ENCODE data around the gene SF3B4. TPM values are rescaled to one million over a fixed set of nuclear protein-coding genes. Genes with fewer than 3 reads are reported as not detected.
A peak's percentile ranks its signal among the peaks of the same experiment; 100 is the strongest.

SF3B4 gene
- total RNA-seq, 1 experiment from 2014 or later, result 120 TPM

GRCh38 chr1:149928401-149928724 lies 760 bp upstream of the SF3B4 start:
- ATAC-seq (no peak), DNase-seq (ENCODE audit: low read depth, low spot score) (no peak)
- CTCF ChIA-PET, result no interaction called here
- in situ Hi-C loops (cut with HindIII; ENCODE audit: low pct_unique_long_range_greater_than_20kb, low sequenced_read_pairs) (no loop called here), intact Hi-C loops (cut with micrococcal nuclease; ENCODE audit: unreplicated experiment) (no loop called here)
- H3K4me1 ChIP-seq (ENCODE audit: control insufficient read depth, insufficient read depth, low read length), result peaks cover 25% of the 10 kb centered on the region
- H3K27me3 ChIP-seq (ENCODE audit: control insufficient read depth, insufficient read depth, low read length), result no peaks in the 10 kb centered on the region
- TF ChIP-seq POLR2AphosphoS5 (IDR thresholded peaks at IDR 0.05; ENCODE audit: low read depth, low read length) (no peak), SIN3A (IDR thresholded peaks at IDR 0.05; ENCODE audit: borderline replicate concordance, insufficient read depth, low read depth, low read length) (no peak), CTCF (IDR thresholded peaks at IDR 0.05) (no peak), REST (IDR thresholded peaks at IDR 0.05; ENCODE audit: insufficient read depth in 1 of 2, low read depth in 2 of 2, low read length in 1 of 2) (no peak), TCF7L2 (IDR thresholded peaks at IDR 0.05; ENCODE audit: low read depth, low read length) (no peak)
- POLR2A ChIA-PET, result interaction anchor here (0.8 kb wide), 1 partner anchor 43 kb away, joined by 3 read pairs; no protein-coding TSS in a partner anchor
- H3K9me3 ChIP-seq (ENCODE audit: control insufficient read depth, insufficient read depth, low read depth, low read length), result no peaks in the 10 kb centered on the region
- peak overlapping the region; percentile 99 for H3K27ac ChIP-seq (ENCODE audit: low read length)
- peak overlapping the region; percentile 79 to 93 for H3K4me3 ChIP-seq (ENCODE audit: low read depth in 2 of 2, low read length in 2 of 2)
- peaks cover 28% of the 10 kb centered on the region for H3K36me3 ChIP-seq (ENCODE audit: control insufficient read depth, insufficient read depth, low read length)
- no TSS peak for BruUV-seq (replicated peaks)

- POLR2A ChIA-PET, result no interaction called here
- BruUV-seq (replicated peaks), result no TSS peak
- in situ Hi-C loops (cut with HindIII; ENCODE audit: low pct_unique_long_range_greater_than_20kb, low sequenced_read_pairs), result no loop called here
These were observed 494 bp downstream of the SF3B4 start for GRCh38 chr1:149927056-149927562.

More at GRCh38 chr1:149927056-149927562, 494 bp downstream of the SF3B4 start:
- Histone ChIP-seq H3K27ac (ENCODE audit: low read length) (peak overlapping the region; percentile 99), H3K4me3 (ENCODE audit: low read depth in 2 of 2, low read length in 2 of 2) (peak overlapping the region; percentile 79 to 93), H3K9me3 (ENCODE audit: control insufficient read depth, insufficient read depth, low read depth, low read length) (no peaks in the 10 kb centered on the region), H3K4me1 (ENCODE audit: control insufficient read depth, insufficient read depth, low read length) (peaks cover 25% of the 10 kb centered on the region), H3K27me3 (ENCODE audit: control insufficient read depth, insufficient read depth, low read length) (no peaks in the 10 kb centered on the region), H3K36me3 (ENCODE audit: control insufficient read depth, insufficient read depth, low read length) (peaks cover 28% of the 10 kb centered on the region)
- ATAC-seq (no peak), DNase-seq (ENCODE audit: low read depth, low spot score) (no peak)
- intact Hi-C loops (cut with micrococcal nuclease; ENCODE audit: unreplicated experiment), result no loop called here
- no peak for TF ChIP-seq REST (IDR thresholded peaks at IDR 0.05; ENCODE audit: insufficient read depth in 1 of 2, low read depth in 2 of 2, low read length in 1 of 2)
- TF ChIP-seq SIN3A (IDR thresholded peaks at IDR 0.05; ENCODE audit: borderline replicate concordance, insufficient read depth, low read depth, low read length), result no peak
- no peak for TF ChIP-seq CTCF (IDR thresholded peaks at IDR 0.05)
- no peak for TF ChIP-seq TCF7L2 (IDR thresholded peaks at IDR 0.05; ENCODE audit: low read depth, low read length)
- no peak for TF ChIP-seq POLR2AphosphoS5 (IDR thresholded peaks at IDR 0.05; ENCODE audit: low read depth, low read length)
- CTCF ChIA-PET, result interaction anchor here (0.6 kb wide), 1 partner anchor 244 kb away, joined by 3 read pairs; no protein-coding TSS in a partner anchor
